Pancreas (tissue), 10 donors: ENCODE measurements around the gene DMAC1. TPM values are rescaled to one million over a fixed set of nuclear protein-coding genes. Genes with fewer than 3 reads are reported as not detected.

Source experiments
- ATAC-seq, 4 donors: fragments of 200-7000 bp; cut with Tn5 transposase; one replicate each; pipeline versions ENCODE4 v1.8.0 to v1.9.1; 2020; ENCODE audit warnings: mild to moderate bottlenecking in 4 of 4, moderate library complexity in 4 of 4
- DNase-seq, 6 donors: peaks; one replicate each; pipeline ENCODE4 v3.0.0-alpha.2; 2020
- FAIRE-seq: peaks from 2 replicates; lab custom pipeline; 2012; peaks lifted over from hg19 to GRCh38; lab: Jason Lieb, UNC
- H3K27ac ChIP-seq, 4 donors: fragments of 200-600 bp; sonication (generic); 1 replicate in 3 of 4; 2 replicates in 1 of 4; pipeline versions ENCODE4 v1.5.0 to v1.8.0; 2020
- H3K27me3 ChIP-seq, 4 donors: fragments of 200-600 bp; one replicate each; pipeline ENCODE4 v1.8.0; 2021
- H3K36me3 ChIP-seq, 3 donors: fragments of 200-600 bp; sonication (generic) in 1 of 3; one replicate each; pipeline versions ENCODE4 v1.5.0 to v1.8.0; 2020 to 2021
- H3K4me1 ChIP-seq, 3 donors: fragments of 200-600 bp; one replicate each; pipeline ENCODE4 v1.8.0; 2021
- H3K4me3 ChIP-seq, 4 donors: fragments of 200-600 bp; sonication (generic) in 2 of 4; one replicate each; pipeline versions ENCODE4 v1.5.0 to v1.8.0; 2020 to 2021
- H3K9me3 ChIP-seq, 4 donors: fragments of 200-600 bp; one replicate each; pipeline ENCODE4 v1.8.0; 2021
- WGBS, 2 donors: extraction: QIAGEN DNeasy Blood & Tissue Kit; methylation state at CpG; one replicate each; pipeline ENCODE4 v1.1.7; 2013; 5-methylcytosine and 5-hydroxymethylcytosine counted together
- intact Hi-C, 3 donors: fragments of 100-400 bp; cut with DNase I; formaldehyde crosslinking; loops; one replicate each; pipeline versions ENCODE4 v1.11.1 to v1.14.2; 2022
- polyA plus RNA-seq, 2 donors: library from polyadenylated mRNA; stranded (reverse); fragments of 200-250 nt; gene quantifications; one replicate each; pipeline ENCODE4 v1.2.3, GENCODE V29; 2013
- total RNA-seq, 6 donors: library from RNA; stranded (reverse); fragmentation: NEBNext Ultra II Directional in 4 of 6; extraction: Animal tissue kit (Norgen Biotek cat#: 25700) in 4 of 6; gene quantifications; one replicate each; pipeline versions ENCODE4 v1.2.1 to v1.2.4, GENCODE V29; 2021 to 2023
- TF ChIP-seq, protein P1 (sequence below), 4 donors: fragments of 200-600 bp; sonication (generic) in 3 of 4; IDR thresholded peaks; one replicate each; pipeline versions ENCODE4 v1.5.0 to v1.8.0; 2021; ENCODE audit warnings: antibody characterized with exemption in 4 of 4
- donor health status: healthy with polysubstance abuse.
- donor health status: DM: no; HTN: no; CAD: no; lungs with moderate emphysema.
- donor health status: DM: no; HTN: no; CAD: no.
- donor health status: control.
- donor health status: control.
- donor health status: Bipolar disorder and iron deficiency.
- donor health status: DM: yes; HTN: yes; CAD: no.
- donor health status: DM: no; HTN: no; CAD: no.
- donor health status: DM: no; HTN: no; CAD: no.
- donor health status: DM: yes; HTN: yes; CAD: no.

Gene DMAC1
- total and polyA plus RNA-seq, 8 donors: 4.3 to 23.4 (median 13.7) TPM

DNA sequence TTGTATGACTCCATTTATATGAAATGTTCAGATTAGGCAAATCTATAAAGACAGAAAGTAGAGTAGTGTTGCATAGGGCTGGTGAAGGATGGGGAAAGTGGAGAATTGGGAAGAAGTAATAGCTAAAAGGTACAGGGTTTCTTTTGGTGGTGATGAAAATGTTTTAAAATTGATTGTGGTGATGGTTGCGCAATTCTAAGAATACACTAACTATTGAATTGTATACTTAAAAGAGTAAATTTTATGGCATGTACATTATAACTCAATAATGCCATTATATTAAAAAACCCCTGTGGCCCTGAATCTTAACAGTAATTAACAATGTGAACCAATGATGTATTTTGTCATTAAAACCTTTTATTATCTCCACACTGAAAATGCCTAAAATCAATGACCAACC, 20.4 kb upstream of the DMAC1 start:
- intact Hi-C loops: no loop called here
- no peak for ATAC-seq
- H3K36me3 ChIP-seq: no peaks in the 10 kb centered on the region
- FAIRE-seq: no peak
- H3K27me3 ChIP-seq: no peaks in the 10 kb centered on the region
- H3K4me3 ChIP-seq: no peak overlapping the region
- no peaks in the 10 kb centered on the region for H3K9me3 ChIP-seq
- TF ChIP-seq, protein P1, sequence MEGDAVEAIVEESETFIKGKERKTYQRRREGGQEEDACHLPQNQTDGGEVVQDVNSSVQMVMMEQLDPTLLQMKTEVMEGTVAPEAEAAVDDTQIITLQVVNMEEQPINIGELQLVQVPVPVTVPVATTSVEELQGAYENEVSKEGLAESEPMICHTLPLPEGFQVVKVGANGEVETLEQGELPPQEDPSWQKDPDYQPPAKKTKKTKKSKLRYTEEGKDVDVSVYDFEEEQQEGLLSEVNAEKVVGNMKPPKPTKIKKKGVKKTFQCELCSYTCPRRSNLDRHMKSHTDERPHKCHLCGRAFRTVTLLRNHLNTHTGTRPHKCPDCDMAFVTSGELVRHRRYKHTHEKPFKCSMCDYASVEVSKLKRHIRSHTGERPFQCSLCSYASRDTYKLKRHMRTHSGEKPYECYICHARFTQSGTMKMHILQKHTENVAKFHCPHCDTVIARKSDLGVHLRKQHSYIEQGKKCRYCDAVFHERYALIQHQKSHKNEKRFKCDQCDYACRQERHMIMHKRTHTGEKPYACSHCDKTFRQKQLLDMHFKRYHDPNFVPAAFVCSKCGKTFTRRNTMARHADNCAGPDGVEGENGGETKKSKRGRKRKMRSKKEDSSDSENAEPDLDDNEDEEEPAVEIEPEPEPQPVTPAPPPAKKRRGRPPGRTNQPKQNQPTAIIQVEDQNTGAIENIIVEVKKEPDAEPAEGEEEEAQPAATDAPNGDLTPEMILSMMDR (IDR thresholded peaks at IDR 0.05): no peak
- DNase-seq: no peak
- H3K27ac ChIP-seq: no peak overlapping the region
- 0 to 41% methylated on average over 1 of the region's 1 CpG for WGBS, 2 donors
- no peaks in the 10 kb centered on the region for H3K4me1 ChIP-seq

DNA sequence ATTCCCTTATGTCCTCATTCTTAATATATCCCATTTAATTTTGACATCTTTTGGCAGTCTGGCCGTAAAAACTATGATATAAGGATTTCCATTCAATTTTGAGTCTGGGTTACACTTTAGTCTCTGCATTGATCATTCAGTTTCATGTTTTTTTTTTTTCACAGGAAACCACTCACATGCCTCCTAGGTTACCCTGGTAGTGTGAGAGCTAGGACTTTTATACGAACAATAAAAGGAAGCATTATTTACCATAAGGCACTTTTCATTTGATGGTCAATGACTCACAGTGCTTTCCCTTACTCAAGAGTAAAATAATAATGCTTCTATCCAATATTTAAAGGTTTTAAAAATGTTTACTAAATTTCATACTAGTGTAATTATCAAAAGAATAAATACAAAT, 16.4 kb upstream of the DMAC1 start:
- TF ChIP-seq, protein P1 (IDR thresholded peaks at IDR 0.05): no peak
- Histone ChIP-seq H3K9me3 (no peaks in the 10 kb centered on the region), H3K4me3 (no peak overlapping the region), H3K27me3 (no peaks in the 10 kb centered on the region), H3K36me3 (no peaks in the 10 kb centered on the region), H3K4me1 (no peaks in the 10 kb centered on the region), H3K27ac (no peak overlapping the region)
- ATAC-seq (no peak), DNase-seq (no peak), FAIRE-seq (no peak)
- 69 to 82% methylated on average over 2 of the region's 2 CpGs for WGBS, 2 donors
- intact Hi-C loops: no loop called here

DNA sequence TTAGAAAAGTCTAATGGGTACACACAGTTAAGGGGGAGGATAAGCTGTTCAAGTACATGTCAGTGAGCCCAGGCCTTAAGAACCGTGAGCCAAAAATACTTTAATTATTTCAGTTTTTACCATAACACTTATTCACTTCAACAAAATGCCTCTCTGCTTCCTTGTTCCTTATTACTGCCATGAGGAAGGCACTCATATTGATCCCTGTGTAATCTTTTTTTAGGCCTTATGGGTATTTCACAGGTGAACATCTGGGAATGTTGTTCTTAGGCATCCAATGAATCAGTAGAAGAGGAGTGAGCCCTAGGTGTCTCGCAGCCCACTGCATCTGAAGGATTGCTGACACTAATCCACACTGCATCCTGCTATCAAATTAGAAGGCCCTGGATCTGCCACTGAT, 13.5 kb upstream of the DMAC1 start:
- intact Hi-C loops: no loop called here
- Histone ChIP-seq H3K4me3 (no peak overlapping the region), H3K36me3 (no peaks in the 10 kb centered on the region), H3K27me3 (no peaks in the 10 kb centered on the region), H3K27ac (no peak overlapping the region), H3K9me3 (no peaks in the 10 kb centered on the region), H3K4me1 (no peaks in the 10 kb centered on the region)
- ATAC-seq (no peak), FAIRE-seq (no peak), DNase-seq (no peak)
- TF ChIP-seq, protein P1 (IDR thresholded peaks at IDR 0.05): no peak
- WGBS, 2 donors: 79 to 95% methylated on average over 2 of the region's 2 CpGs

DNA sequence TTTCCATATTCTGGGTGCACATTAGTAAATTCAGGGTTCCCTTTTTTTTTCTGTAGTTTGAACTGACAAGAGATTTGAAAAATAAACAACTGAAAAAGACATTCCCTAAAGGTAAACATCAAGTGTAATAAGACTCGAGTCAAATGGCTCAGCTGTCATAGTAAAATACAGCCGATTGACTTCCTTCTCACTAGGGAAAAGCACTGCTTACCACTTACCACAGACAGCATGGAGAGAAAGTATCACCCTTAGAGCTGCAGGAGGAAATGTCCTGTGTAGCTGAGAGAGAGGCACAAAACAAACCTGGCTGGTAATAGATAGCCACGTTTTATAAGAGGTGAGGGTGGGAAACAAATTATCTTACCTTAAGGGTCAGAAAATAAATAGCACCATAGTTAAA, 12.1 kb upstream of the DMAC1 start:
- no peak overlapping the region for H3K27ac ChIP-seq
- DNase-seq (no peak), ATAC-seq (no peak), FAIRE-seq (no peak)
- no peaks in the 10 kb centered on the region for H3K27me3 ChIP-seq
- H3K36me3 ChIP-seq: no peaks in the 10 kb centered on the region
- TF ChIP-seq, protein P1 (IDR thresholded peaks at IDR 0.05): no peak
- 24 to 25% methylated on average over 3 of the region's 3 CpGs for WGBS, 2 donors
- no peak overlapping the region for H3K4me3 ChIP-seq
- intact Hi-C loops: no loop called here
- no peaks in the 10 kb centered on the region for H3K9me3 ChIP-seq
- no peaks in the 10 kb centered on the region for H3K4me1 ChIP-seq

DNA sequence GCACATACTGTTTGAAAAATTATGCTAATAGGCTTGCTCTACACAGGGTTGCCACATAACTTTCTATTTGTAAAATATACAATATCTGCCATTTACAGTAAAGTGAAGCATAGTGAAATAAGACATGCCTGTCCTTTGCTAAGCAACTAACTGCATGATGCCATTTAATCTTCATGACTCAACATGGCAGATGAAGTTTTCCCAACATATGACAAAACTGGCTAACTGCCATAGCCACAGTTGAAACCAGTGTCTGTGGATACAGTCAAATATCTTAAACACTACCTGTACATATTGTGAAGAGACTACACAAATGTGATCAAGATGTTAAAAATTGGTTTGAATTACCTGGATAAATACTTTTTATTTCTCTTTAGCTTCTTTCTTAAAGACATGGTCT, 3.1 kb upstream of the DMAC1 start:
- FAIRE-seq (no peak), DNase-seq (no peak), ATAC-seq (no peak)
- no peak overlapping the region for H3K27ac ChIP-seq
- peaks cover 0 to 11% (median 5%) of the 10 kb centered on the region in 3 donors for H3K4me1 ChIP-seq
- intact Hi-C loops: no loop called here
- TF ChIP-seq, protein P1 (IDR thresholded peaks at IDR 0.05): no peak
- no peak overlapping the region for H3K4me3 ChIP-seq
- H3K9me3 ChIP-seq: no peaks in the 10 kb centered on the region
- no peaks in the 10 kb centered on the region for H3K36me3 ChIP-seq
- H3K27me3 ChIP-seq: no peaks in the 10 kb centered on the region
